IMR-90 (cell line): ENCODE results near the gene GLG1.

Experiments used
- CEBPB ChIP-seq: IDR thresholded peaks from 2 replicates; pipeline ENCODE4 v1.6.1; 2012; ENCODE audit warnings: low read depth, low read length, improper control_type of control experiment
- NFE2L2 ChIP-seq: fragments of 150-350 bp; IDR thresholded peaks from 2 replicates; pipeline ENCODE4 v1.6.1; 2016; ENCODE audit warnings: low read depth, mild to moderate bottlenecking, low read length
- POLR2A ChIP-seq: IDR thresholded peaks from 2 replicates; pipeline ENCODE4 v1.6.1; 2012; ENCODE audit warnings: mild to moderate bottlenecking, low read depth, low read length
- RCOR1 ChIP-seq: IDR thresholded peaks from 2 replicates; pipeline ENCODE4 v1.6.1; 2012; ENCODE audit warnings: mild to moderate bottlenecking, low read length, improper control_type of control experiment; ENCODE audit not compliant: insufficient replicate concordance
- RFX5 ChIP-seq: IDR thresholded peaks from 2 replicates; pipeline ENCODE4 v1.8.0; 2012; ENCODE audit warnings: low read depth, mild to moderate bottlenecking, low read length, moderate library complexity
- TF ChIP-seq, protein P1 (sequence below): conservative IDR thresholded peaks from 2 replicates; pipeline ENCODE4 v1.5.1; 2012; ENCODE audit warnings: mild to moderate bottlenecking, low read depth, low read length, improper control_type of control experiment

DNA sequence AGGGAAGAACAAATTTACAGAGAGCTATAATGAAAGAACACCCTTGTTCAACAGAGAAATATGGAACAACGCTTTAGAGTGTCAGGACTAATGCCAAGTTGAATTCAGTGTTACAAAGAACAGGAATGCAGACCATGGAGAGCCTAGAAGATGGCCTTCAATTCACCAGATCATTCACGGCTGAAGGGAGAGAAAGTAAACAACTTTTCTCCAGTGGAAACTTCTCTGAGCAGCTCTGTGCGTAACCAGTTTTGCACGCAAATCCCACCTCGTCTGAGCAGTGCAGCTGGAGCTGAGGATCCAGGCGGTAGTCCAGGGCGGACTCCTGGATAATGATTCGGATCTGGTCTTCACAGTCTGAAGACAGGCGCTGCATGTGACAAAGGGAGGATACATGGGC, 145.1 kb downstream of the GLG1 start:
- TF ChIP-seq POLR2A (no peak), CEBPB (no peak), NFE2L2 (no peak), RFX5 (no peak), RCOR1 (no peak)
- TF ChIP-seq, protein P1, sequence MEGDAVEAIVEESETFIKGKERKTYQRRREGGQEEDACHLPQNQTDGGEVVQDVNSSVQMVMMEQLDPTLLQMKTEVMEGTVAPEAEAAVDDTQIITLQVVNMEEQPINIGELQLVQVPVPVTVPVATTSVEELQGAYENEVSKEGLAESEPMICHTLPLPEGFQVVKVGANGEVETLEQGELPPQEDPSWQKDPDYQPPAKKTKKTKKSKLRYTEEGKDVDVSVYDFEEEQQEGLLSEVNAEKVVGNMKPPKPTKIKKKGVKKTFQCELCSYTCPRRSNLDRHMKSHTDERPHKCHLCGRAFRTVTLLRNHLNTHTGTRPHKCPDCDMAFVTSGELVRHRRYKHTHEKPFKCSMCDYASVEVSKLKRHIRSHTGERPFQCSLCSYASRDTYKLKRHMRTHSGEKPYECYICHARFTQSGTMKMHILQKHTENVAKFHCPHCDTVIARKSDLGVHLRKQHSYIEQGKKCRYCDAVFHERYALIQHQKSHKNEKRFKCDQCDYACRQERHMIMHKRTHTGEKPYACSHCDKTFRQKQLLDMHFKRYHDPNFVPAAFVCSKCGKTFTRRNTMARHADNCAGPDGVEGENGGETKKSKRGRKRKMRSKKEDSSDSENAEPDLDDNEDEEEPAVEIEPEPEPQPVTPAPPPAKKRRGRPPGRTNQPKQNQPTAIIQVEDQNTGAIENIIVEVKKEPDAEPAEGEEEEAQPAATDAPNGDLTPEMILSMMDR = no peak
